ENCODE results near the gene PIGU. TPM values are rescaled to one million over a fixed set of nuclear protein-coding genes. Genes with fewer than 3 reads are reported as not detected.

PIGU gene
- total and polyA plus RNA-seq, 4 donors: 6.4 to 10.0 (median 7.2) TPM

DNA sequence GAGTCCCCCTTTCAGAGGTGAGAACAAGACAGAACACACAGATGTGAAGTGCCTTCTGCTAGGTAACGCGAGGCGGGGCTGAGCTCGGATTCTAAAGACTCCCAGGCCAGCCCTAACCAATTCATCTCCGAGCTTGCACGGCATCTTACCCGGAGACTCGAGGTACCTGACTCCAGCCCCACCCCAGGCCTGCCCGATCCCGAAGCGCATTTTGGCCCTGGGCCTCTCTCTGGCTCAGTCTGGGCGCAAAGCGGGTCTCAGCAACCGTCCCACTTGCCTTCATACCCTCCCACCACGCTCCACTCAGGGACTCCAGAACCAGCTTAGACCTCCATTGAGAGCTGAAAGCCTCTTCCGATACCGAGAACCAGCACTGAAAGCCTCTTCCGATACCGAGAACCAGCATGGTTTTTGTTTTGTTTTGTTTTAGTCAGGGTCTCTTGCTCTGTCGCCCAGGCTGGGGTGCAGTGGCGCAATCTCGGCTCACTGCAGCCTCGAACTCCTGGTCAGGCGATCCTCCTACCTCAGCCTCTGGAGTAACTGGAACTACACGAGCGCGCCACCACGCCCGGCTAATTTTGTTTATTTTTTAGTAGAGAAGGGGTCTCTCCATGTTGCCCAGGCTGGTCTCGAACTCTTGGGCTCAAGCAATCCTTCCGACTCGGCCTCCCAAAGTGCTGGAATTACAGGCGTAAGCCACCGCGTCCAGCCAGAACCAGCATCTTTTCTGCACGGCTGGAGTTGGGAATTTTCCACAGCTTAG, 161.2 kb downstream of the PIGU start:
- peak overlapping the region; percentile 88 to 92 for H3K27ac ChIP-seq (ENCODE audit: low read depth in 1 of 2, low read length in 2 of 2)
- H3K4me3 ChIP-seq (ENCODE audit: low read depth in 1 of 3, low read length in 3 of 3): peak overlapping the region; percentile 85 to 88 (median 85)
- no peaks in the 10 kb centered on the region for H3K9me3 ChIP-seq (ENCODE audit: control insufficient read depth in 4 of 4, low read length in 3 of 4)
- peak; percentile 60 for DNase-seq (ENCODE audit: low spot score)
- peaks cover 12 to 50% (median 37%) of the 10 kb centered on the region in 4 donors for H3K4me1 ChIP-seq (ENCODE audit: control insufficient read depth in 4 of 4, insufficient read depth in 4 of 4, low read length in 3 of 4)
- peak overlapping the region; percentile 42 to 57 for H3K9ac ChIP-seq (ENCODE audit: low read depth in 1 of 2, low read length in 2 of 2)
- H3K36me3 ChIP-seq (ENCODE audit: control insufficient read depth in 4 of 4, insufficient read depth in 3 of 4, low read depth in 1 of 4, low read length in 3 of 4): peaks cover 0 to 6% (median 2%) of the 10 kb centered on the region in 4 donors
- no peak for TF ChIP-seq NR2F2 (IDR thresholded peaks at IDR 0.05)
- TF ChIP-seq, protein P1, sequence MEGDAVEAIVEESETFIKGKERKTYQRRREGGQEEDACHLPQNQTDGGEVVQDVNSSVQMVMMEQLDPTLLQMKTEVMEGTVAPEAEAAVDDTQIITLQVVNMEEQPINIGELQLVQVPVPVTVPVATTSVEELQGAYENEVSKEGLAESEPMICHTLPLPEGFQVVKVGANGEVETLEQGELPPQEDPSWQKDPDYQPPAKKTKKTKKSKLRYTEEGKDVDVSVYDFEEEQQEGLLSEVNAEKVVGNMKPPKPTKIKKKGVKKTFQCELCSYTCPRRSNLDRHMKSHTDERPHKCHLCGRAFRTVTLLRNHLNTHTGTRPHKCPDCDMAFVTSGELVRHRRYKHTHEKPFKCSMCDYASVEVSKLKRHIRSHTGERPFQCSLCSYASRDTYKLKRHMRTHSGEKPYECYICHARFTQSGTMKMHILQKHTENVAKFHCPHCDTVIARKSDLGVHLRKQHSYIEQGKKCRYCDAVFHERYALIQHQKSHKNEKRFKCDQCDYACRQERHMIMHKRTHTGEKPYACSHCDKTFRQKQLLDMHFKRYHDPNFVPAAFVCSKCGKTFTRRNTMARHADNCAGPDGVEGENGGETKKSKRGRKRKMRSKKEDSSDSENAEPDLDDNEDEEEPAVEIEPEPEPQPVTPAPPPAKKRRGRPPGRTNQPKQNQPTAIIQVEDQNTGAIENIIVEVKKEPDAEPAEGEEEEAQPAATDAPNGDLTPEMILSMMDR (IDR thresholded peaks at IDR 0.05; ENCODE audit: low read depth, low read length, missing input control): no peak
- TF ChIP-seq, protein P2, sequence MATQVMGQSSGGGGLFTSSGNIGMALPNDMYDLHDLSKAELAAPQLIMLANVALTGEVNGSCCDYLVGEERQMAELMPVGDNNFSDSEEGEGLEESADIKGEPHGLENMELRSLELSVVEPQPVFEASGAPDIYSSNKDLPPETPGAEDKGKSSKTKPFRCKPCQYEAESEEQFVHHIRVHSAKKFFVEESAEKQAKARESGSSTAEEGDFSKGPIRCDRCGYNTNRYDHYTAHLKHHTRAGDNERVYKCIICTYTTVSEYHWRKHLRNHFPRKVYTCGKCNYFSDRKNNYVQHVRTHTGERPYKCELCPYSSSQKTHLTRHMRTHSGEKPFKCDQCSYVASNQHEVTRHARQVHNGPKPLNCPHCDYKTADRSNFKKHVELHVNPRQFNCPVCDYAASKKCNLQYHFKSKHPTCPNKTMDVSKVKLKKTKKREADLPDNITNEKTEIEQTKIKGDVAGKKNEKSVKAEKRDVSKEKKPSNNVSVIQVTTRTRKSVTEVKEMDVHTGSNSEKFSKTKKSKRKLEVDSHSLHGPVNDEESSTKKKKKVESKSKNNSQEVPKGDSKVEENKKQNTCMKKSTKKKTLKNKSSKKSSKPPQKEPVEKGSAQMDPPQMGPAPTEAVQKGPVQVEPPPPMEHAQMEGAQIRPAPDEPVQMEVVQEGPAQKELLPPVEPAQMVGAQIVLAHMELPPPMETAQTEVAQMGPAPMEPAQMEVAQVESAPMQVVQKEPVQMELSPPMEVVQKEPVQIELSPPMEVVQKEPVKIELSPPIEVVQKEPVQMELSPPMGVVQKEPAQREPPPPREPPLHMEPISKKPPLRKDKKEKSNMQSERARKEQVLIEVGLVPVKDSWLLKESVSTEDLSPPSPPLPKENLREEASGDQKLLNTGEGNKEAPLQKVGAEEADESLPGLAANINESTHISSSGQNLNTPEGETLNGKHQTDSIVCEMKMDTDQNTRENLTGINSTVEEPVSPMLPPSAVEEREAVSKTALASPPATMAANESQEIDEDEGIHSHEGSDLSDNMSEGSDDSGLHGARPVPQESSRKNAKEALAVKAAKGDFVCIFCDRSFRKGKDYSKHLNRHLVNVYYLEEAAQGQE (IDR thresholded peaks at IDR 0.05): no peak
- no peak for TF ChIP-seq JUND (IDR thresholded peaks at IDR 0.05)
- no peak for TF ChIP-seq FOXA2 (IDR thresholded peaks at IDR 0.05)
- TF ChIP-seq, protein P3, sequence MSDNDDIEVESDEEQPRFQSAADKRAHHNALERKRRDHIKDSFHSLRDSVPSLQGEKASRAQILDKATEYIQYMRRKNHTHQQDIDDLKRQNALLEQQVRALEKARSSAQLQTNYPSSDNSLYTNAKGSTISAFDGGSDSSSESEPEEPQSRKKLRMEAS (IDR thresholded peaks at IDR 0.05): no peak
- TF ChIP-seq FOXA1 (IDR thresholded peaks at IDR 0.05): no peak
- TF ChIP-seq RXRA (IDR thresholded peaks at IDR 0.05): no peak
- TF ChIP-seq GABPA (IDR thresholded peaks at IDR 0.05 in 1 of 2, conservative IDR thresholded peaks at IDR 0.05 in 1 of 2): no peak
- TF ChIP-seq, protein P4, sequence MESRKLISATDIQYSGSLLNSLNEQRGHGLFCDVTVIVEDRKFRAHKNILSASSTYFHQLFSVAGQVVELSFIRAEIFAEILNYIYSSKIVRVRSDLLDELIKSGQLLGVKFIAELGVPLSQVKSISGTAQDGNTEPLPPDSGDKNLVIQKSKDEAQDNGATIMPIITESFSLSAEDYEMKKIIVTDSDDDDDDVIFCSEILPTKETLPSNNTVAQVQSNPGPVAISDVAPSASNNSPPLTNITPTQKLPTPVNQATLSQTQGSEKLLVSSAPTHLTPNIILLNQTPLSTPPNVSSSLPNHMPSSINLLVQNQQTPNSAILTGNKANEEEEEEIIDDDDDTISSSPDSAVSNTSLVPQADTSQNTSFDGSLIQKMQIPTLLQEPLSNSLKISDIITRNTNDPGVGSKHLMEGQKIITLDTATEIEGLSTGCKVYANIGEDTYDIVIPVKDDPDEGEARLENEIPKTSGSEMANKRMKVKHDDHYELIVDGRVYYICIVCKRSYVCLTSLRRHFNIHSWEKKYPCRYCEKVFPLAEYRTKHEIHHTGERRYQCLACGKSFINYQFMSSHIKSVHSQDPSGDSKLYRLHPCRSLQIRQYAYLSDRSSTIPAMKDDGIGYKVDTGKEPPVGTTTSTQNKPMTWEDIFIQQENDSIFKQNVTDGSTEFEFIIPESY (IDR thresholded peaks at IDR 0.05): no peak
- TF ChIP-seq YY1 (IDR thresholded peaks at IDR 0.05): no peak
- TF ChIP-seq RAD21 (IDR thresholded peaks at IDR 0.05): no peak
- no peak for TF ChIP-seq HNF4A (conservative IDR thresholded peaks at IDR 0.05)
- no peak for TF ChIP-seq HNF4G (IDR thresholded peaks at IDR 0.05)
- TF ChIP-seq TAF1 (conservative IDR thresholded peaks at IDR 0.05): no peak
- TF ChIP-seq SP1 (IDR thresholded peaks at IDR 0.05): no peak
- TF ChIP-seq, protein P5, sequence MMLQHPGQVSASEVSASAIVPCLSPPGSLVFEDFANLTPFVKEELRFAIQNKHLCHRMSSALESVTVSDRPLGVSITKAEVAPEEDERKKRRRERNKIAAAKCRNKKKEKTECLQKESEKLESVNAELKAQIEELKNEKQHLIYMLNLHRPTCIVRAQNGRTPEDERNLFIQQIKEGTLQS (IDR thresholded peaks at IDR 0.05): no peak
- no peak for TF ChIP-seq EGR1 (IDR thresholded peaks at IDR 0.05; ENCODE audit: low read depth in 2 of 2)
- no peaks in the 10 kb centered on the region for H3K27me3 ChIP-seq (ENCODE audit: control insufficient read depth in 4 of 4, insufficient read depth in 4 of 4, low read length in 3 of 4)
- 5% methylated on average over 36 of the region's 36 CpGs for whole genome bisulfite sequencing
